Neural cell (in vitro differentiated cells): Measurements from ENCODE around the gene DNAAF5. TPM values are rescaled to one million over a fixed set of nuclear protein-coding genes. Genes with fewer than 3 reads are reported as not detected.

Experiments used
- H2AFZ ChIP-seq: fragments of 200-600, 300-800 bp; sonication (generic), shearing (Covaris generic); 2 replicates; pipeline ENCODE4 v1.6.0; 2014; ENCODE audit warnings: low read depth, mild to moderate bottlenecking, antibody characterized with exemption, low read length, moderate library complexity
- H3F3A ChIP-seq: fragments of 200-600 bp; shearing (Covaris generic); 2 replicates; pipeline ENCODE4 v1.6.1; 2016; ENCODE audit warnings: mild to moderate bottlenecking, moderate library complexity, mixed read lengths, antibody characterized with exemption, low read length; ENCODE audit not compliant: insufficient read depth, poor library complexity, severe bottlenecking
- H3K27ac ChIP-seq: fragments of 200-600, 300-800 bp; sonication (generic), shearing (Covaris generic); 2 replicates; pipeline ENCODE4 v1.5.1; 2014; ENCODE audit warnings: mild to moderate bottlenecking, low read length, moderate library complexity
- H3K27me3 ChIP-seq: fragments of 300-800, 200-600 bp; sonication (generic), shearing (Covaris generic); 2 replicates; pipeline ENCODE4 v1.6.0; 2014; ENCODE audit warnings: mild to moderate bottlenecking, low read depth, low read length, moderate library complexity; ENCODE audit not compliant: insufficient read depth
- H3K36me3 ChIP-seq: fragments of 300-800, 200-600 bp; sonication (generic), shearing (Covaris generic); 2 replicates; pipeline ENCODE4 v1.5.1; 2014; ENCODE audit warnings: mild to moderate bottlenecking, antibody characterized with exemption, low read length, moderate library complexity; ENCODE audit not compliant: insufficient read depth
- H3K4me2 ChIP-seq: fragments of 300-800, 200-600 bp; sonication (generic), shearing (Covaris generic); 2 replicates; pipeline ENCODE4 v1.6.0; 2014; ENCODE audit warnings: mild to moderate bottlenecking, low read length
- H3K4me3 ChIP-seq: fragments of 300-800, 200-600 bp; sonication (generic), shearing (Covaris generic); 2 replicates; pipeline ENCODE4 v1.5.1; 2014; ENCODE audit warnings: mild to moderate bottlenecking, low read length, moderate library complexity
- H3K79me2 ChIP-seq: fragments of 200-600 bp; shearing (Covaris generic); replicated peaks from 2 replicates; pipeline ENCODE4 v1.6.0; 2014; ENCODE audit warnings: mild to moderate bottlenecking, low read length, moderate library complexity; ENCODE audit not compliant: insufficient read depth
- H3K9ac ChIP-seq: fragments of 300-800, 200-600 bp; sonication (generic), shearing (Covaris generic); 2 replicates; pipeline ENCODE4 v1.6.1; 2016; ENCODE audit warnings: mild to moderate bottlenecking, low read length, mixed read lengths
- H3K9me2 ChIP-seq: fragments of 200-600 bp; shearing (Covaris generic); 2 replicates; pipeline ENCODE4 v1.6.1; 2016; ENCODE audit warnings: mild to moderate bottlenecking, low read length, mixed read lengths; ENCODE audit not compliant: insufficient read depth
- H3K9me3 ChIP-seq: fragments of 200-600, 300-800 bp; sonication (generic), shearing (Covaris generic); 2 replicates; pipeline ENCODE4 v1.6.1; 2016; ENCODE audit warnings: mild to moderate bottlenecking, mixed run types, low read length, moderate library complexity, mixed read lengths
- H4K20me1 ChIP-seq: fragments of 200-600 bp; shearing (Covaris generic); 2 replicates; pipeline ENCODE4 v1.6.1; 2016; ENCODE audit warnings: mild to moderate bottlenecking, mixed run types; ENCODE audit not compliant: insufficient read depth
- CTCF ChIP-seq: fragments of 450-650 bp; IDR thresholded peaks from 2 replicates; pipeline ENCODE4 v1.5.1; 2014; ENCODE audit warnings: antibody characterized with exemption, mild to moderate bottlenecking, moderate library complexity; ENCODE audit not compliant: poor library complexity, severe bottlenecking
- EP300 ChIP-seq: fragments of 450-650 bp; conservative IDR thresholded peaks from 2 replicates; pipeline ENCODE4 v1.6.1; 2014; ENCODE audit warnings: antibody characterized with exemption, mild to moderate bottlenecking, moderate library complexity; ENCODE audit not compliant: poor library complexity, severe bottlenecking
- EZH2 ChIP-seq: fragments of 200-600, 300-800 bp; shearing (Covaris generic), sonication (generic); IDR thresholded peaks from 2 replicates; pipeline ENCODE4 v1.6.1; 2014; ENCODE audit warnings: antibody characterized with exemption, low read length, borderline replicate concordance, mild to moderate bottlenecking; ENCODE audit not compliant: insufficient read depth, poor library complexity, severe bottlenecking
- MXI1 ChIP-seq: fragments of 450-650 bp; conservative IDR thresholded peaks from 2 replicates; pipeline ENCODE4 v1.6.1; 2014; ENCODE audit warnings: antibody characterized with exemption, mild to moderate bottlenecking; ENCODE audit not compliant: poor library complexity, severe bottlenecking
- POLR2AphosphoS5 ChIP-seq: IDR thresholded peaks from 2 replicates; pipeline ENCODE4 v1.6.1; 2012
- RAD21 ChIP-seq: fragments of 450-650 bp; conservative IDR thresholded peaks from 2 replicates; pipeline ENCODE4 v1.6.1; 2014; ENCODE audit warnings: antibody characterized with exemption, mild to moderate bottlenecking, moderate library complexity
- REST ChIP-seq: IDR thresholded peaks from 2 replicates; pipeline ENCODE4 v1.6.1; 2012; ENCODE audit warnings: borderline replicate concordance
- SMC3 ChIP-seq: fragments of 450-650 bp; conservative IDR thresholded peaks from 2 replicates; pipeline ENCODE4 v1.6.1; 2014; ENCODE audit warnings: antibody characterized with exemption, mild to moderate bottlenecking, moderate library complexity; ENCODE audit not compliant: poor library complexity
- TAF1 ChIP-seq: IDR thresholded peaks from 2 replicates; pipeline ENCODE4 v1.6.1; 2012; ENCODE audit warnings: low read depth
- polyA plus RNA-seq: library from polyadenylated mRNA; depleted of rRNA; stranded (reverse); fragments of >200 nt; gene quantifications from 2 replicates; pipeline ENCODE4 v1.2.3, GENCODE V29; 2014

Gene DNAAF5
- polyA plus RNA-seq, 1 donor from 2014 or later, result 5.3 TPM

GRCh38 chr7:779480-779879 is 53.0 kb downstream of the DNAAF5 start:
- Histone ChIP-seq H4K20me1 (no peaks in the 10 kb centered on the region), H2AFZ (no peak overlapping the region), H3K27ac (no peak overlapping the region), H3K27me3 (no peaks in the 10 kb centered on the region), H3K36me3 (no peaks in the 10 kb centered on the region), H3K79me2 (no peaks in the 10 kb centered on the region), H3K9ac (no peak overlapping the region), H3K9me3 (no peaks in the 10 kb centered on the region), H3K4me2 (no peak overlapping the region), H3K4me3 (no peak overlapping the region), H3F3A (no peaks in the 10 kb centered on the region), H3K9me2 (no peaks in the 10 kb centered on the region)
- TF ChIP-seq CTCF (no peak), EZH2 (no peak), EP300 (no peak), REST (no peak), SMC3 (no peak), POLR2AphosphoS5 (no peak), MXI1 (no peak), TAF1 (no peak), RAD21 (no peak)

GRCh38 chr7:780081-780480 is 53.6 kb downstream of the DNAAF5 start:
- H3K9ac ChIP-seq, result no peak overlapping the region
- no peaks in the 10 kb centered on the region for H3K9me2 ChIP-seq
- H3F3A ChIP-seq, result no peaks in the 10 kb centered on the region
- H2AFZ ChIP-seq, result no peak overlapping the region
- no peaks in the 10 kb centered on the region for H3K79me2 ChIP-seq
- TF ChIP-seq REST, result no peak
- no peak for TF ChIP-seq CTCF
- no peak for TF ChIP-seq POLR2AphosphoS5
- no peak for TF ChIP-seq TAF1
- TF ChIP-seq EP300, result no peak
- TF ChIP-seq EZH2, result no peak
- no peak for TF ChIP-seq RAD21
- no peak for TF ChIP-seq MXI1
- no peak for TF ChIP-seq SMC3
- no peak overlapping the region for H3K4me3 ChIP-seq
- no peaks in the 10 kb centered on the region for H4K20me1 ChIP-seq
- no peaks in the 10 kb centered on the region for H3K27me3 ChIP-seq
- no peaks in the 10 kb centered on the region for H3K36me3 ChIP-seq
- no peak overlapping the region for H3K27ac ChIP-seq
- no peak overlapping the region for H3K4me2 ChIP-seq
- H3K9me3 ChIP-seq, result no peaks in the 10 kb centered on the region
